ENCODE results near the gene ERVFRD-1. TPM values are rescaled to one million over a fixed set of nuclear protein-coding genes. Genes with fewer than 3 reads are reported as not detected.

The ERVFRD-1 gene, protein sequence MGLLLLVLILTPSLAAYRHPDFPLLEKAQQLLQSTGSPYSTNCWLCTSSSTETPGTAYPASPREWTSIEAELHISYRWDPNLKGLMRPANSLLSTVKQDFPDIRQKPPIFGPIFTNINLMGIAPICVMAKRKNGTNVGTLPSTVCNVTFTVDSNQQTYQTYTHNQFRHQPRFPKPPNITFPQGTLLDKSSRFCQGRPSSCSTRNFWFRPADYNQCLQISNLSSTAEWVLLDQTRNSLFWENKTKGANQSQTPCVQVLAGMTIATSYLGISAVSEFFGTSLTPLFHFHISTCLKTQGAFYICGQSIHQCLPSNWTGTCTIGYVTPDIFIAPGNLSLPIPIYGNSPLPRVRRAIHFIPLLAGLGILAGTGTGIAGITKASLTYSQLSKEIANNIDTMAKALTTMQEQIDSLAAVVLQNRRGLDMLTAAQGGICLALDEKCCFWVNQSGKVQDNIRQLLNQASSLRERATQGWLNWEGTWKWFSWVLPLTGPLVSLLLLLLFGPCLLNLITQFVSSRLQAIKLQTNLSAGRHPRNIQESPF
- total RNA-seq (2014; rRNA removed; shearing (Covaris generic)), result not detected in 2 replicates

- DNase-seq (ENCODE audit: low read depth), result no peak
These were observed at the start of gene ERVFRD-1 for GRCh38 chr6:11110921-11111768. Gene ERVFRD-1, minus strand, starts transcription at chr6:11111725. Its CDS starts 6,415 bp downstream, at chr6:11105310.

DNA sequence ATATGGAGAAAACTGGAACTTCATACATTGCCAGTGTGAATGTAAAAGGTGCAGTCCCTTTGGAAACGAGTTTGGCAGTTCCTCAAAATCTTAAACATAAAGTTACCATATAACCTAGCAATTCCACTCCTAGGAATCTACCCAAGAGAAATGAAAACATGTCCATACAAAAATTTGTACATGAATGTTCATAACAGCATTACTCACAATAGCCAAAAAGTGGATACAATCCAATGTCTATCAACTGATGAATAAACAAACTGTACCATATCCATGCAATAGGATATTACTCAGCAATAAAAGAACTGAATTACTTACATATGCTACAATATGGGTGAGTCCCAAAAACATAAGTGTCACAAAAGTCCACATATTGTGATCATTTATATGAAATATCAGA lies 48.7 kb upstream of the ERVFRD-1 start:
- DNase-seq (ENCODE audit: low read depth), result no peak

GRCh38 chr6:11155589-11155988 lies 44.1 kb upstream of the ERVFRD-1 start:
- DNase-seq (ENCODE audit: low read depth), result no peak

- DNase-seq (ENCODE audit: low read depth), result no peak
These were observed 41.9 kb upstream of the ERVFRD-1 start for GRCh38 chr6:11153447-11153846.

DNA sequence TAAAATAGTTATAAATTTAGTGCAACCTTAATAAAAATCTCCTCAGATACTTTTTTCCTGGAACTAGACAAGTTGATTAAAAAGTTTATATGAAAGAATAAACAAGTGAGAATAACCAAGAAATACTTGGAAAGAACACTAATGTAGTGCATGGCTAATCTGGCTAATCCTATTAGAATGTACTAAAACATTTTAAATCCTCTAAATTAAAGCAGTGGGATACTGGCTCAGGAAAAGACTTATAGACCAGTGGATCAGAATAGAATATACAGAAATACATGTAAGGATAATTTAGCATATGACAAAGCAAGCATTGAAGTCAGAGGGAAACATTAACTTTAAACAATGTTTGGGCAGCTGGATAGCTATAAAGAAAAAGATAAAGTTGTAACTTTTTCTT lies 41.1 kb upstream of the ERVFRD-1 start:
- no peak for DNase-seq (ENCODE audit: low read depth)

- no peak for DNase-seq (ENCODE audit: low read depth)
These were observed 40.0 kb upstream of the ERVFRD-1 start for GRCh38 chr6:11151488-11151887.

GRCh38 chr6:11149551-11149950 lies 38.0 kb upstream of the ERVFRD-1 start:
- DNase-seq (ENCODE audit: low read depth), result no peak

GRCh38 chr6:11146117-11146826 lies 34.7 kb upstream of the ERVFRD-1 start:
- DNase-seq (ENCODE audit: low read depth), result no peak

DNA sequence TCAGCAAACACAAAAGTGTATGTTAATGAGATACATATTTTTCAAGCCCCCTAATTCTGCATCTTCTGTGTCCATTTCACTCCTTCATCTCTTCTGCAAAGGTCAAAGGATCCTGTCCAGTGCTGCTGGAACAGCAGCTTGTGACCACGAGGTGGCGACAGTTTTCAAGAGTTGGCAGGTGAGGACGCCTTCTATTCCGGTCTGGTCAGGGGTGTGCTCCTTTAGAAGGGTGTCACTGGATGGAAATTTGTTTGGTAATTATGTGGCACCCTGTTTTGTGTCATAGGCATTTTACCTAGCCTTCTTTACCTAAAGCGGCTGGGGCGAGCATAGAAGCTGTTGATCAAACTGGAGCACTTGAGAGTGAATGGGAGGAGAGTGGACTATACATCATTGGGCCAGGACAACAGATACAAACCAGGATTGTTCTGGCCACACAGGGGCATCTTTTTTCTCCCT lies 32.9 kb upstream of the ERVFRD-1 start:
- peak; percentile 83 for DNase-seq (ENCODE audit: low read depth)

GRCh38 chr6:11143394-11144371 lies 32.2 kb upstream of the ERVFRD-1 start:
- DNase-seq (ENCODE audit: low read depth), result peak; percentile 96

- DNase-seq (ENCODE audit: low read depth), result no peak
These were observed 30.9 kb upstream of the ERVFRD-1 start for GRCh38 chr6:11142296-11143027.

- no peak for DNase-seq (ENCODE audit: low read depth)
These were observed 29.8 kb upstream of the ERVFRD-1 start for GRCh38 chr6:11141295-11141694.

DNA sequence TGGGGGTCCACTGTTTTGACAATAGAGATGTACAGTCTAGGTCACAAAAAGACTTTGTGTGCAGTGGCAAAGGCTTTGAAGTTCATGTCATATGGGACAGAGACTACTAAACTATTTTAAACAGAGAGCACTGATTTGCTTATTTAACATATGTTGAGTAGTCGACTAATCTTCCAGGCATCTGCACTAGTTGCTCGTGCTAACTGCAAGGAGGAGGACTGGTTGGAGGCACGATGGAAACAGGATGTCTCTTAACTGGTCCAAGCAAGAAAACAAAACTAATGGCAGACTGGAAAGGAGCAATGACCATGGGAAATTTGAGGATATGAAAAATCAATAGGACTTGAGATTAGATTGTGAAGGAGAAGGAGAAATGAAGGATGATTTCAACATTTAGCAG lies 28.5 kb upstream of the ERVFRD-1 start:
- no peak for DNase-seq (ENCODE audit: low read depth)

- DNase-seq (ENCODE audit: low read depth), result no peak
These were observed 27.8 kb upstream of the ERVFRD-1 start for GRCh38 chr6:11139051-11139960.

GRCh38 chr6:11136809-11137208 lies 25.3 kb upstream of the ERVFRD-1 start:
- no peak for DNase-seq (ENCODE audit: low read depth)

DNA sequence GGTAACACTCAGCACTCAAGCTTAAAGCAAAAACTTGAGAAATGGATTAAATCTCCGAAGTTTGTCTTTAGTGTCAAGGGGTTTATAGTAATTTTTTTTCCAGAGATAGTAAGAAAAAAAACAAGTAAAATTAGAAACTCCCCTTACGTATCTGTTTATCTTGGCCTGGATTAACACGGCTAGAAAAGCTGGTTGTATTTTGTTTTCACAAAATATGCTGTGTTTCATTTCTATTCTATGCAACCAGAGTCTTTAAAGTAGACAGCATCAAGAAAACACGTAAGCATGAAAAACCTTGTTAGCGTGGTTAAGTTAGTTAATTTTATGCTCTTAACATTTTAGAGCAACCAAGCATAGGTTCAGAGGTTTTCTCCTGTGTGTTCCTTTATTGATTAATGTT lies 21.8 kb upstream of the ERVFRD-1 start:
- DNase-seq (ENCODE audit: low read depth), result no peak

DNA sequence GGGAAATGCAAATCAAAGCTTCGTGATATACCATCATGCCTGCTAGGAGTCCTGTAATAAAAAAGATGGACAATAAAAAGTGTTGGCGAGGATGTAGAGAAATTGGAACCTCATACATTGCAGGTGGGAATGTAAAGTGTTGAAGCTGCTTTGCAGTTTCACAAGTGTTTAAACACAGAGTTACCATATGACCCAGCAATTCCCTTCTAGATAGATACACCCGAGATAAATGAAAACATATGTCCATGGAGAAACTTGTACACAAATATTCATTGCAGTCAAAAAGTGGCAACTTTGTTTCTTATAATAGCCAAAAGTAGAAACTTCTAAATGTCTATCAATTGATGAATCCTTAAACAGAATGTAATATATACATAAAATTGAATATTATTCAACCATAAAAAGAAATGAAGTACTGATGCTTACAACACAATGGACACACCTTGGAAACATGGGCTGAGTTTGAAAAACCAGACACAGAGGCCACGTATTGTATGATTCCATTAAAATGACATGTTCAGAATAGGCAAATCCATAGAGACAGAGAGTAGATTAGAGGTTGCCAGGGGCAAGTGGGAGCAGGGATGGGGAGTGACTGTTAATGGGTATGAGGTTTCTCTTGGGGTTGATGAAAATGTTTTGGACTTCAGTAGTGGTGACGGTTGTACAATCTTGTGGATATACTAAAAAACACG lies 20.8 kb upstream of the ERVFRD-1 start:
- DNase-seq (ENCODE audit: low read depth), result no peak

DNA sequence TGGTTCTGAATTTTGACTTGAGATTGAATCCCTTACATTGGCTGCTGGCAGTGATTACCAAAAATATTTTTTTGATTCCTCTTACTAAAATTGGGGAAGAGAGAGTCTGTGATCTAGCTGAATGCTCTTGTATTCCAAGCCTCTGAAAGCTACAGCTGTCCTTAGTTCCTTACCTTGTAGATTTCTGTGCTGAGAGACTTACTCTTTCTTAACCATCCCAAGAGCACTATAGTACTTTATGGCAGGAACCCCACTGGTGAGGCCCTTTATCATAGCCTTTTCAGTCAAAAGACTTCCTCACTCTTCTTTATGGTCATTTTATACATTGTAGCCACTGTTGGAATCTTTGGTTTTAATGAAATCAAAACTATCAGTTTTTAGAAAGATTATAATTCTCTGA lies 19.1 kb upstream of the ERVFRD-1 start:
- DNase-seq (ENCODE audit: low read depth), result no peak

All from Daoy (cell line).